Measurements from ENCODE around the gene ARMC7.

GRCh38 chr17:75114552-75115314 is 5.0 kb downstream of the ARMC7 start:
- TF ChIP-seq CTCF (IDR thresholded peaks at IDR 0.05) (no peak), POLR2A (IDR thresholded peaks at IDR 0.05) (no peak)
